K562 (cell line): ENCODE measurements around the gene ITGB3BP. TPM values are rescaled to one million over a fixed set of nuclear protein-coding genes. Genes with fewer than 3 reads are reported as not detected.

ENCODE experiments used
- ATAC-seq: fragments of 200-7000 bp; cut with Tn5 transposase; 3 replicates; pipeline ENCODE4 v1.9.1; 2020; ENCODE audit warnings: moderate library complexity
- BruUV-seq: library from RNA; stranded (reverse); fragments of 400-500 nt; replicated peaks from 2 replicates; lab custom pipeline; 2021; lab: Mats Ljungman, UMichigan
- CTCF ChIA-PET: fragments of 300-600 bp; formaldehyde crosslinking; extraction: SDS; loops from one replicate; lab custom pipeline; 2021; ENCODE audit warnings: low intra/inter-chr PET ratio; lab: Yijun Ruan, JAX
- POLR2A ChIA-PET: fragments of 300-600, 350-650 bp; sonication (Branson Sonifier 250); formaldehyde crosslinking; extraction: SDS; loops from one replicate; lab custom pipeline; 2021; ENCODE audit warnings: antibody characterized with exemption, inconsistent platforms; lab: Yijun Ruan, JAX
- DNase-seq, 4 experiments: peaks; one replicate each; pipeline versions ENCODE4 v3.0.0 to v3.0.0-alpha.2; 2011 to 2018; ENCODE audit warnings: low spot score in 3 of 4, mixed read lengths in 3 of 4; ENCODE audit errors: extremely low read depth in 1 of 4
- FAIRE-seq: peaks from 2 replicates; lab custom pipeline; 2011; peaks lifted over from hg19 to GRCh38; lab: Jason Lieb, UNC
- H2AFZ ChIP-seq: 2 replicates; pipeline ENCODE4 v1.6.0; 2011; ENCODE audit warnings: low read depth, low read length, control low read depth, inconsistent platforms
- H3K27ac ChIP-seq: fragments of 200-600 bp; 3 replicates; pipeline ENCODE4 v1.8.0; 2011; ENCODE audit warnings: low read depth, mild to moderate bottlenecking, control low read depth, inconsistent platforms, low read length, moderate library complexity, mixed read lengths; ENCODE audit errors: extremely low read depth
- H3K27me3 ChIP-seq, 2 experiments: fragments of 300-600 bp in 1 of 2; 2 replicates in 1 of 2; 3 replicates in 1 of 2; pipeline versions ENCODE4 v1.6.0 to v1.8.0; 2011; ENCODE audit warnings: inconsistent platforms in 2 of 2, low read length in 2 of 2, mild to moderate bottlenecking in 1 of 2, mixed read lengths in 1 of 2, moderate library complexity in 1 of 2; ENCODE audit not compliant: control insufficient read depth in 2 of 2, insufficient read depth in 2 of 2
- H3K36me3 ChIP-seq: fragments of 300-600 bp; 3 replicates; pipeline ENCODE4 v1.8.0; 2011; ENCODE audit warnings: mild to moderate bottlenecking, low read length, inconsistent platforms; ENCODE audit not compliant: control insufficient read depth, insufficient read depth
- H3K4me1 ChIP-seq, 2 experiments: fragments of 200-600 bp in 1 of 2; replicated peaks in 1 of 2; 2 replicates in 1 of 2; 3 replicates in 1 of 2; pipeline versions ENCODE4 v1.5.1 to v1.8.0; 2011; ENCODE audit warnings: inconsistent platforms in 2 of 2, low read length in 2 of 2, mild to moderate bottlenecking in 1 of 2, mixed read lengths in 1 of 2, moderate library complexity in 1 of 2; ENCODE audit not compliant: control insufficient read depth in 2 of 2, insufficient read depth in 2 of 2
- H3K4me2 ChIP-seq: 2 replicates; pipeline ENCODE4 v1.6.1; 2011; ENCODE audit warnings: low read length, control low read depth, inconsistent platforms, mixed read lengths; ENCODE audit not compliant: insufficient read depth
- H3K4me3 ChIP-seq: fragments of 200-600 bp; sonication (generic), shearing (Covaris generic); 2 replicates; pipeline ENCODE4 v1.5.1; 2016; ENCODE audit warnings: control low read depth, inconsistent platforms
- H3K79me2 ChIP-seq: fragments of 200-600 bp; 3 replicates; pipeline ENCODE4 v1.8.0; 2011; ENCODE audit warnings: low read length, inconsistent platforms; ENCODE audit not compliant: control insufficient read depth, insufficient read depth
- H3K9ac ChIP-seq, 2 experiments: 2 replicates each; pipeline versions ENCODE4 v1.6.0 to v1.6.1; 2011; ENCODE audit warnings: low read depth in 2 of 2, low read length in 2 of 2, control low read depth in 1 of 2, inconsistent platforms in 1 of 2, mild to moderate bottlenecking in 1 of 2, mixed read lengths in 1 of 2; ENCODE audit not compliant: insufficient read depth in 1 of 2
- H3K9me1 ChIP-seq: one replicate; pipeline ENCODE4 v1.6.0; 2011; ENCODE audit warnings: inconsistent platforms, mild to moderate bottlenecking, low read length, moderate library complexity; ENCODE audit not compliant: control insufficient read depth, insufficient read depth
- H3K9me3 ChIP-seq: replicated peaks from 2 replicates; pipeline ENCODE4 v1.5.1; 2011; ENCODE audit warnings: low read depth, low read length, inconsistent platforms; ENCODE audit not compliant: control insufficient read depth, insufficient read depth
- H4K20me1 ChIP-seq: replicated peaks from 2 replicates; pipeline ENCODE4 v1.6.1; 2011; ENCODE audit warnings: low read length, inconsistent platforms, mixed read lengths; ENCODE audit not compliant: control insufficient read depth, insufficient read depth
- ADNP ChIP-seq: fragments of 200-800 bp; sonication (Bioruptor generic); IDR thresholded peaks from 2 replicates; pipeline ENCODE4 v1.6.1; 2016; ENCODE audit warnings: missing genetic modification characterization, missing compliant biosample characterization
- C11orf30 ChIP-seq: fragments of 450-650 bp; IDR thresholded peaks from 2 replicates; pipeline ENCODE4 v1.6.1; 2016; ENCODE audit warnings: low read depth, mild to moderate bottlenecking
- CBFA2T2 ChIP-seq: fragments of 450-650 bp; conservative IDR thresholded peaks from 2 replicates; pipeline ENCODE4 v1.6.1; 2017; ENCODE audit warnings: mild to moderate bottlenecking
- GMEB1 ChIP-seq: fragments of 250-450 bp; sonication (Bioruptor Pico); IDR thresholded peaks from 2 replicates; pipeline ENCODE4 v1.4.0; 2020; ENCODE audit warnings: mild to moderate bottlenecking
- MAFF ChIP-seq: IDR thresholded peaks from 2 replicates; pipeline ENCODE4 v1.6.1; 2012; ENCODE audit warnings: low read length, improper control_type of control experiment
- MAFG ChIP-seq: fragments of 450-650 bp; conservative IDR thresholded peaks from 2 replicates; pipeline ENCODE4 v1.6.1; 2016; ENCODE audit warnings: missing genetic modification characterization, missing compliant biosample characterization
- MAFK ChIP-seq: IDR thresholded peaks from 2 replicates; pipeline ENCODE4 v1.6.1; 2011; ENCODE audit warnings: low read length, improper control_type of control experiment
- POLR2AphosphoS5 ChIP-seq: IDR thresholded peaks from 2 replicates; pipeline ENCODE4 v1.6.1; 2011; ENCODE audit warnings: mild to moderate bottlenecking, low read depth, low read length, moderate library complexity; ENCODE audit not compliant: control insufficient read depth, insufficient read depth
- SNAPC5 ChIP-seq: fragments of 250-450 bp; sonication (Bioruptor Pico); IDR thresholded peaks from 2 replicates; pipeline ENCODE4 v1.8.0; 2021; ENCODE audit warnings: moderate library complexity, mild to moderate bottlenecking, inconsistent platforms
- STAT6 ChIP-seq: sonication (generic); formaldehyde crosslinking; IDR thresholded peaks from 2 replicates; pipeline ENCODE4 v1.8.1; 2023; ENCODE audit warnings: mild to moderate bottlenecking, missing genetic modification reagents
- TBL1XR1 ChIP-seq, 2 experiments: IDR thresholded peaks; 2 replicates each; pipeline ENCODE4 v1.6.1; 2012; ENCODE audit warnings: improper control_type of control experiment in 2 of 2, low read length in 2 of 2, mild to moderate bottlenecking in 1 of 2
- ZBTB11 ChIP-seq, 3 experiments: fragments of 200-800 bp in 1 of 3; fragments of 250-450 bp in 1 of 3; fragments of 450-650 bp in 1 of 3; sonication (Bioruptor Pico) in 1 of 3; sonication (Bioruptor generic) in 1 of 3; formaldehyde crosslinking in 1 of 3; IDR thresholded peaks; 2 replicates each; pipeline versions ENCODE4 v1.6.1 to v1.8.0; 2016 to 2022; ENCODE audit warnings: mild to moderate bottlenecking in 2 of 3, missing genetic modification characterization in 2 of 3, missing compliant biosample characterization in 1 of 3, moderate library complexity in 1 of 3
- ZFP1 ChIP-seq: fragments of 450-650 bp; formaldehyde crosslinking; IDR thresholded peaks from 2 replicates; pipeline ENCODE4 v1.4.0; 2020; ENCODE audit warnings: mild to moderate bottlenecking, mixed read lengths
- ZNF232 ChIP-seq: sonication (generic); formaldehyde crosslinking; IDR thresholded peaks from 2 replicates; pipeline ENCODE4 v1.8.0; 2022; ENCODE audit warnings: mild to moderate bottlenecking, missing genetic modification reagents
- ZNF311 ChIP-seq: fragments of 250-450 bp; sonication (Bioruptor Pico); IDR thresholded peaks from 2 replicates; pipeline ENCODE4 v1.4.0; 2020; ENCODE audit warnings: mild to moderate bottlenecking, moderate library complexity
- ZNF316 ChIP-seq: fragments of 450-650 bp; IDR thresholded peaks from 2 replicates; pipeline ENCODE4 v1.6.1; 2016
- ZSCAN29 ChIP-seq: fragments of 450-650 bp; IDR thresholded peaks from 2 replicates; pipeline ENCODE4 v1.6.1; 2017
- in situ Hi-C: fragments of 300-500 bp; cut with MboI; formaldehyde crosslinking; loops from 4 replicates; pipeline ENCODE4 v1.15.0; 2018; ENCODE audit warnings: inconsistent platforms, mixed read lengths
- intact Hi-C: fragments of 100-400 bp; cut with micrococcal nuclease; formaldehyde crosslinking; loops from 2 replicates; pipeline ENCODE4 v1.14.2; 2022
- polyA plus RNA-seq, 8 experiments: library from polyadenylated mRNA; depleted of rRNA in 4 of 8; stranded (reverse) in 5 of 8; unstranded in 3 of 8; fragments of >200 nt; fragmentation: Nextera tagmentation in 2 of 8; fragmentation: Illumina TruSeq in 1 of 8; extraction: Ambion mirVana in 2 of 8; extraction: Trizol in 1 of 8; gene quantifications; 2 replicates each; pipeline versions ENCODE4 v1.2.1 to v1.2.3, GENCODE V29; 2011 to 2014; ENCODE audit warnings: inconsistent platforms in 1 of 8, missing spikeins in 1 of 8
- total RNA-seq, 7 experiments: library from RNA; depleted of rRNA in 6 of 7; stranded (reverse); fragments of >200 nt in 6 of 7; fragmentation: Illumina TruSeq in 2 of 7; extraction: Trizol in 2 of 7; gene quantifications; 2 replicates each; pipeline versions ENCODE4 v1.2.1 to v1.2.3, GENCODE V29; 2011 to 2021; ENCODE audit warnings: low replicate concordance in 1 of 7

Gene ITGB3BP
- total and polyA plus RNA-seq, 9 of the 15 experiments (the other 6 are each of a cell fraction or from before 2014, with no cell fraction given), result 62.8 to 151 (median 110) TPM

- in situ Hi-C loops, result no loop called here
- no peaks in the 10 kb centered on the region for H3K27me3 ChIP-seq
- no peak for DNase-seq
- H2AFZ ChIP-seq, result no peak overlapping the region
- no peaks in the 10 kb centered on the region; a peak in 1 of 5 replicates for H3K4me1 ChIP-seq
- intact Hi-C loops, result no loop called here
- ATAC-seq, result no peak
- no peaks in the 10 kb centered on the region for H4K20me1 ChIP-seq
- no peak overlapping the region for H3K4me2 ChIP-seq
- H3K27ac ChIP-seq, result no peak overlapping the region
- no peak overlapping the region for H3K9ac ChIP-seq
- H3K79me2 ChIP-seq, result no peaks in the 10 kb centered on the region
- H3K9me3 ChIP-seq, result no peaks in the 10 kb centered on the region
- FAIRE-seq, result no peak
- CTCF ChIA-PET, result no interaction called here
- no peak overlapping the region for H3K4me3 ChIP-seq
- POLR2A ChIA-PET, result interaction anchor here (1.2 to 2.4 kb wide), 3 partner anchors 16 to 83 kb away, joined by 3 to 6 read pairs (median 3); partner anchors contain the start of gene FOXD3
- no TSS peak for BruUV-seq
- H3K36me3 ChIP-seq, result peaks cover 6% of the 10 kb centered on the region; the same call in 2 of the 3 replicates
- H3K9me1 ChIP-seq, result no peaks in the 10 kb centered on the region
- TF ChIP-seq CBFA2T2, result no peak
- TF ChIP-seq MAFF, result peak; percentile 9; the same call in 1 of the 2 replicates
- TF ChIP-seq SNAPC5 (CRISPR knock-in tag), result no peak
- no peak for TF ChIP-seq ZFP1
- no peak for TF ChIP-seq ADNP
- no peak for TF ChIP-seq POLR2AphosphoS5
- TF ChIP-seq ZNF316, result peak; percentile 77
- peak; percentile 31; the same call in 1 of the 2 replicates for TF ChIP-seq MAFG (tag)
- no peak for TF ChIP-seq STAT6 (CRISPR knock-in tag)
- no peak for TF ChIP-seq ZNF311 (CRISPR knock-in tag)
- TF ChIP-seq ZNF232 (CRISPR knock-in tag), result no peak
- TF ChIP-seq C11orf30, result peak; percentile 56; the same call in 1 of the 2 replicates
- no peak for TF ChIP-seq GMEB1 (CRISPR knock-in tag)
- TF ChIP-seq ZSCAN29, result no peak
- 0 out of 2 replicates have a peak, but pooled peaks have one; percentile 8 for TF ChIP-seq MAFK
- no peak for TF ChIP-seq ZBTB11 (CRISPR knock-in tag; IDR thresholded peaks at IDR 0.05)
- no peak for TF ChIP-seq TBL1XR1 (IDR thresholded peaks at IDR 0.05; ENCODE audit: low read length in 2 of 2)
These were observed 117.0 kb downstream of the ITGB3BP start for GRCh38 chr1:63405987-63406386.
